Fibroblast of skin of back (primary cell): ENCODE data around the gene GRIA4.
"Not testable (repeated sequence)": the region's sequence is repeated elsewhere in the genome, so short reads cannot be mapped to it uniquely, and the experiment has no call there.

Experiments used
- DNase-seq: peaks from one replicate; pipeline ENCODE4 v3.0.0-alpha.2; 2013

Gene GRIA4

DNA sequence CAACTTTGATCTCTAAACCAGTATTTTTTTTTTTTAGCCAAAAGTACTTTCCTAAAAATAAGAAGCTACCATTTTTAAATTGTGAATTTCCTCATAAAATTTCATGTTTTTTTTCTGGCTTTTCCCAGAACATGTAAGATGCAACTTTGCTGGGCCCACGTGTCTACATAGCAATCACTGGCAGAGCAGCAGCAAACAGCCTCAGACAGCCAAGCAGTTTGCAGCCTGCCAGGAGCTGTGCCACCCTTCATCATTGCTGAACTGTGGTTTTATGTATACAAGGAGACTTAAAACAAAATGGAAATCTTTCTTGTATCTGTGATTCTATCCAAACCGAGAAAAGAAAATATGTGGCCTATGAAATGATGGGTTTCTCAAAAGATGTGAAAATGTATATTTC lies 110.2 kb downstream of the GRIA4 start:
- no peak for DNase-seq

- no peak for DNase-seq
Measured at GRCh38 chr11:105723269-105723668, 113.4 kb downstream of the GRIA4 start.

- no peak for DNase-seq
Measured at GRCh38 chr11:105732611-105733010, 122.7 kb downstream of the GRIA4 start.

GRCh38 chr11:105734426-105734825 lies 124.6 kb downstream of the GRIA4 start:
- DNase-seq, result no peak

- no peak for DNase-seq
Measured at GRCh38 chr11:105738251-105738650, 128.4 kb downstream of the GRIA4 start.

GRCh38 chr11:105738986-105739795 lies 129.3 kb downstream of the GRIA4 start:
- DNase-seq, result no peak

GRCh38 chr11:105740164-105740903 lies 130.5 kb downstream of the GRIA4 start:
- DNase-seq, result no peak

- DNase-seq, result no peak
Measured at GRCh38 chr11:105741488-105742020, 131.7 kb downstream of the GRIA4 start.

GRCh38 chr11:105754260-105754659 lies 144.4 kb downstream of the GRIA4 start:
- DNase-seq, result no peak

GRCh38 chr11:105754716-105755115 lies 144.8 kb downstream of the GRIA4 start:
- DNase-seq, result no peak

GRCh38 chr11:105757107-105757506 lies 147.2 kb downstream of the GRIA4 start:
- no peak for DNase-seq

GRCh38 chr11:105763594-105763993 lies 153.7 kb downstream of the GRIA4 start:
- no peak for DNase-seq

DNA sequence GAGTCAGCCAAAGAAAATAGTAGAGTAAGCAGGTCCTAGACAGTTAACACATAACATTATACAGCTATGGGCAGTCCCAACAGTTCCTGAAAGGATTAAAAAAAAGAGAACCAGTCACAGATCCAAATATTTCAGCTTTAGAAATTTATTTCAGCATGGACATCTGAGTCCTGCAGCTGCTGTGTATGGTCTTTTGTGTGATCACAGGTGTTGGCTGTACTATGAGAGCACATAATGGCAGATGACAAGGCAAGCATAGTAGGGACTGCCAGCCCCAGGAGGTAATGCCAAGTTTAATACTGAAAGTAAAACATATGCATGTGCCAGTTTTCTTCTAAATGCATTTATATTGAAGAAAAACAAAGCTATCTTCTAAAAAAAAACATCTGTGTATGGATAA lies 158.1 kb downstream of the GRIA4 start:
- DNase-seq, result no peak

DNA sequence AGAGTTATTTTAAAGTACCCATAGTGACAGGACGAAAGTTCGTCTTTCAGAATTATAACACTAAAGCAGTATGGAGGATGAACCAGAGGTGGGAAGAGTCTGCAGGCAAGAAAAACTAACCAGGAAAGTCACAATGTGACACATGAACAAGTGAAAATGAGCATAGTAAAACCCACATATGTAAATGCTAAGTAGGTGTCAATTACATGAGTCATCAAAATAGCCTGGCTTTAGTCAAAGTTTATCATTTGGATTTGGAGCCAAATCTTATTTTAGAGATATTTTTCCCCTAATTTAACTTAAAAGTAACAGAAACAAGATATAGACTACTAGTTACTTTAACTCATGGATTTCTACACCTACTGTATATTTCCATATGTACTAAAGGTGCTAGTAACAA lies 159.8 kb downstream of the GRIA4 start:
- DNase-seq, result no peak

DNA sequence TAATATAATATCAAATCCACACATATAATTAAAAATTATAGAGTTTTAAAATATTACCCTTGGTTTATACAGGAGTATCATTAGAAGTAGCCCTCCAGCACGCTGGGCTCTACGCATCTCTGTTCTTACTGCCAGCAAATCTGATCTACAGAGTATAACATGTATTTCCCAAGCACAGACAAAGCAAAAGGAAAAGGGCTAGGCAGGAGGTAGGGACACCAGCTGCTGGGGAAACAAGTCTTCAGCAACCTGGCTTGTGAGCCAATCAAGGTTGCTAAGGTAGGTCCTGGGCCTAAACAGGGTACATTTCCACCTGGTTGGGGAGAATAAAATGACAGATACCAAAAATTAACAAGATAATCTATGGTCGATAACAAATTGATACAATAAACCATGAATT lies 163.6 kb downstream of the GRIA4 start:
- not testable (repeated sequence) for DNase-seq

- no peak for DNase-seq
Measured at GRCh38 chr11:105774899-105775298, 165.0 kb downstream of the GRIA4 start.

DNA sequence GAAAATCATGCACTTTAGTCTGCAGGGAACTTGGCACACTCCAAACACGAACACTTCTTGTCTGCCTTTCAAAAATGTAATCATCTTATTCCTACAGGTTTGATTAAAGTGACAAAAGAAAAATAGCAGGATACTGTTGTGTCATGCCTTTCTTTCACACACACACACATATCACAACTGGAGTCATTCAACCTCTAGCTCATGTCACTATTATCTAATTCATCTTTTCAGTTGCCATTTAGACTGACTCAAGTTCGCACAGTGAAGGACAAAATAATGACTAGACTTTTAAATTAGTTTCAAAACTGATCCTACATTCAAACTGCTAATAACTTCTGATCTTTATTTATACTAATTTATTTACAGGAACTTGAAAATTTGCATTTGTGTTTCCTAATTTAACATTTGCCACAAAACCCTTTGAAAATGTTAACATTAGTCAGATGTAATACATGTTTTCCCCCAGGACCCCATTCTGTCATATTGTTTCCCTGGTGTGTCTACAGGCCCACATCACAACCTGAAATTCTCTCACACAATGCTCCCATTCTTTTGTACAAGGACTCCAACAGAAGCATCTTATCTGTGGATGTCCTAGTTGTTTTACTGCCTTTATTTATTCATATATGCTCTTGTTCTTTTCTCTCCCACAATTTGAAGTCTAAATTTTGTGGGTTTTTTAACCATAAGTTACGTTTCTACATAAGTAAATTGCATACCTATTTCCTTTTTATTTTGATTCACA lies 171.1 kb downstream of the GRIA4 start:
- DNase-seq, result no peak

DNA sequence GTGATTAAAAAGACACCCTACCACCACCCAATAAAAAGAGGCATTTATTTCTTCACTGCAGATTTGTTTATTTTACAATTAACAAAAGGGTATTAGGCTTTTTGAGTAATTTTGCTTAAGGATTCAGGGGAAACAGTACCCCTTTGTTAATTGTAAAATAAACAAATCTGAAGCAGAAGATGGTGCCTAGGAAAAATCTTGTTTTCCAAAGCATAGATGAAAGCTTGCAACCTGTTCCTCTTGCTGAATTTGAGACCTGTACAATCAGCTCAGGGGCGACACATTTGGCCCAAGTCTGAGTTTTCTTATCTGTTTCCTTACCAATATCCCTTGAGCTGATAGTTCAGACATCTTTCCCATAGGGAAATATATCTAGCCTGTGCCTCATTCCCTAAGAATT lies 171.9 kb downstream of the GRIA4 start:
- DNase-seq, result no peak

- no peak for DNase-seq
Measured at GRCh38 chr11:105783216-105783615, 173.3 kb downstream of the GRIA4 start.

- DNase-seq, result not testable (repeated sequence)
Measured at GRCh38 chr11:105785850-105786249, 176.0 kb downstream of the GRIA4 start.

GRCh38 chr11:105786741-105787140 lies 176.9 kb downstream of the GRIA4 start:
- no peak for DNase-seq

- no peak for DNase-seq
Measured at GRCh38 chr11:105789579-105790420, 179.9 kb downstream of the GRIA4 start.
